Measurements from ENCODE around the gene NRM.
"Not testable (repeated sequence)": the region's sequence is repeated elsewhere in the genome, so short reads cannot be mapped to it uniquely, and the experiment has no call there.

NRM gene

GRCh38 chr6:30719791-30720737, 29.3 kb upstream of the NRM start, which contains the start of gene TUBB:
Gene TUBB, plus strand, starts transcription at chr6:30720352. Its CDS starts 155 bp downstream, at chr6:30720507.
- DNase-seq (ENCODE audit: low read depth) = peak; percentile 90

GRCh38 chr6:30719356-30719755, 28.6 kb upstream of the NRM start:
- DNase-seq (ENCODE audit: low read depth) = no peak

GRCh38 chr6:30717845-30718720, 27.3 kb upstream of the NRM start:
- not testable (repeated sequence) for DNase-seq (ENCODE audit: low read depth)

GRCh38 chr6:30717129-30717844, 26.5 kb upstream of the NRM start, which contains the start of gene MDC1:
Gene MDC1, minus strand, starts transcription at chr6:30717281. Its CDS starts 2,106 bp downstream, at chr6:30715175.
- DNase-seq (ENCODE audit: low read depth) = peak; percentile 99

GRCh38 chr6:30716879-30717128, 26.0 kb upstream of the NRM start:
- DNase-seq (ENCODE audit: low read depth) = no peak

- DNase-seq (ENCODE audit: low read depth) = no peak
Observed at GRCh38 chr6:30714263-30714662, 23.5 kb upstream of the NRM start.

GRCh38 chr6:30712441-30712945, 21.7 kb upstream of the NRM start:
- no peak for DNase-seq (ENCODE audit: low read depth)

- DNase-seq (ENCODE audit: low read depth) = no peak
Observed at GRCh38 chr6:30711758-30712380, 21.1 kb upstream of the NRM start.

- no peak for DNase-seq (ENCODE audit: low read depth)
Observed at GRCh38 chr6:30709101-30709868, 18.5 kb upstream of the NRM start.

GRCh38 chr6:30707281-30707850, 16.6 kb upstream of the NRM start:
- DNase-seq (ENCODE audit: low read depth) = no peak

- no peak for DNase-seq (ENCODE audit: low read depth)
Observed at GRCh38 chr6:30705620-30706019, 14.8 kb upstream of the NRM start.

- no peak for DNase-seq (ENCODE audit: low read depth)
Observed at GRCh38 chr6:30703821-30704220, 13.0 kb upstream of the NRM start.

GRCh38 chr6:30703011-30703410, 12.2 kb upstream of the NRM start:
- DNase-seq (ENCODE audit: low read depth) = no peak

GRCh38 chr6:30700340-30700739, 9.6 kb upstream of the NRM start:
- no peak for DNase-seq (ENCODE audit: low read depth)

GRCh38 chr6:30696432-30696831, 5.6 kb upstream of the NRM start:
- DNase-seq (ENCODE audit: low read depth) = no peak

- no peak for DNase-seq (ENCODE audit: low read depth)
Observed at GRCh38 chr6:30691208-30691847, 544 bp upstream of the NRM start.

GRCh38 chr6:30689985-30690384, 799 bp downstream of the NRM start:
- DNase-seq (ENCODE audit: low read depth) = no peak

- no peak for DNase-seq (ENCODE audit: low read depth)
Observed at GRCh38 chr6:30689022-30689865, 1.5 kb downstream of the NRM start.

- DNase-seq (ENCODE audit: low read depth) = no peak
Observed at GRCh38 chr6:30688569-30688968, 2.2 kb downstream of the NRM start.

All from stimulated activated CD4-positive, alpha-beta T cell treated with anti-CD3 and anti-CD28 coated beads, Interleukin-2, amount 100 ng/mL, for 4 hours (primary cell).